SK-N-SH (cell line): ENCODE data around the gene PDE10A. TPM values are rescaled to one million over a fixed set of nuclear protein-coding genes. Genes with fewer than 3 reads are reported as not detected.

ENCODE experiments used
- CTCF ChIA-PET: fragments of 300-600, 350-600 bp; formaldehyde crosslinking; extraction: SDS; loops from one replicate; lab custom pipeline; 2021; lab: Yijun Ruan, JAX
- POLR2A ChIA-PET: fragments of 350-600 bp; sonication (Branson Sonifier 250); formaldehyde crosslinking; extraction: SDS; loops from one replicate; lab custom pipeline; 2020; ENCODE audit warnings: antibody characterized with exemption, inconsistent platforms; lab: Yijun Ruan, JAX
- DNase-seq: peaks from one replicate; pipeline ENCODE4 v3.0.0; 2012
- H2AFZ ChIP-seq: fragments of 200-600 bp; sonication (generic); 2 replicates; pipeline ENCODE4 v1.8.1; 2016; ENCODE audit warnings: antibody characterized with exemption, mild to moderate bottlenecking, low read depth
- H3F3A ChIP-seq: fragments of 200-600 bp; sonication (generic); replicated peaks from 2 replicates; pipeline ENCODE3; 2016; ENCODE audit warnings: antibody characterized with exemption, mild to moderate bottlenecking; ENCODE audit not compliant: insufficient read depth
- H3K27ac ChIP-seq, 2 experiments: fragments of 200-500 bp in 1 of 2; fragments of 200-600 bp in 1 of 2; sonication (Bioruptor generic) in 1 of 2; sonication (generic), shearing (Covaris generic) in 1 of 2; 2 replicates each; pipeline versions ENCODE4 v1.5.1 to v1.6.1; 2014 to 2016; ENCODE audit warnings: low read depth in 2 of 2, inconsistent platforms in 1 of 2, low read length in 1 of 2, mild to moderate bottlenecking in 1 of 2, mixed read lengths in 1 of 2
- H3K27me3 ChIP-seq: fragments of 200-600 bp; sonication (generic), shearing (Covaris generic); 2 replicates; pipeline ENCODE4 v1.6.1; 2016; ENCODE audit warnings: mixed run types; ENCODE audit not compliant: insufficient read depth
- H3K36me3 ChIP-seq, 2 experiments: fragments of 200-500 bp in 1 of 2; fragments of 200-600 bp in 1 of 2; sonication (Bioruptor generic) in 1 of 2; sonication (generic) in 1 of 2; replicated peaks in 1 of 2; 2 replicates each; pipeline versions ENCODE3 to v1.5.1; 2014 to 2016; ENCODE audit warnings: low read length in 1 of 2, mild to moderate bottlenecking in 1 of 2; ENCODE audit not compliant: insufficient read depth in 2 of 2, control insufficient read depth in 1 of 2
- H3K4me1 ChIP-seq, 2 experiments: fragments of 200-500 bp in 1 of 2; fragments of 200-600 bp in 1 of 2; sonication (Bioruptor generic) in 1 of 2; sonication (generic), shearing (Covaris generic) in 1 of 2; 2 replicates each; pipeline versions ENCODE4 v1.5.1 to v1.6.1; 2014 to 2016; ENCODE audit warnings: low read depth in 1 of 2, low read length in 1 of 2, mixed run types in 1 of 2; ENCODE audit not compliant: insufficient read depth in 2 of 2, control insufficient read depth in 1 of 2
- H3K4me2 ChIP-seq: fragments of 200-600 bp; sonication (generic), shearing (Covaris generic); 2 replicates; pipeline ENCODE4 v1.6.1; 2017; ENCODE audit warnings: mixed run types
- H3K4me3 ChIP-seq, 2 experiments: fragments of 200-500 bp in 1 of 2; fragments of 200-600 bp in 1 of 2; sonication (Bioruptor generic) in 1 of 2; sonication (generic), shearing (Covaris generic) in 1 of 2; 2 replicates each; pipeline versions ENCODE4 v1.5.1 to v1.8.1; 2014 to 2016; ENCODE audit warnings: low read depth in 2 of 2, inconsistent platforms in 1 of 2, low read length in 1 of 2, mild to moderate bottlenecking in 1 of 2, mixed read lengths in 1 of 2, moderate library complexity in 1 of 2
- H3K79me2 ChIP-seq: fragments of 200-600 bp; sonication (generic); 2 replicates; pipeline ENCODE4 v1.8.1; 2017; ENCODE audit warnings: mild to moderate bottlenecking; ENCODE audit not compliant: insufficient read depth
- H3K9ac ChIP-seq: fragments of 200-600 bp; sonication (generic); 2 replicates; pipeline ENCODE4 v1.6.1; 2017; ENCODE audit warnings: mixed run types
- H3K9me2 ChIP-seq: fragments of 200-600 bp; sonication (generic); 2 replicates; pipeline ENCODE4 v1.6.1; 2017; ENCODE audit warnings: mixed run types
- H3K9me3 ChIP-seq: fragments of 200-600 bp; sonication (generic); 2 replicates; pipeline ENCODE4 v1.6.1; 2017; ENCODE audit warnings: mixed run types, mild to moderate bottlenecking, moderate library complexity
- H4K20me1 ChIP-seq: fragments of 200-600 bp; sonication (generic); 2 replicates; pipeline ENCODE4 v1.6.1; 2017; ENCODE audit warnings: mild to moderate bottlenecking, mixed run types; ENCODE audit not compliant: insufficient read depth
- CHD2 ChIP-seq: fragments of 150-350 bp; IDR thresholded peaks from 2 replicates; pipeline ENCODE4 v1.6.1; 2018; ENCODE audit warnings: low read length; ENCODE audit not compliant: partially characterized antibody
- ELF1 ChIP-seq: IDR thresholded peaks from 2 replicates; pipeline ENCODE4 v1.4.0; 2012
- EP300 ChIP-seq, 2 experiments: IDR thresholded peaks; 2 replicates each; pipeline versions ENCODE4 v1.4.0 to v1.6.1; 2012; ENCODE audit warnings: borderline replicate concordance in 1 of 2, low read depth in 1 of 2, low read length in 1 of 2
- FOSL2 ChIP-seq: IDR thresholded peaks from 2 replicates; pipeline ENCODE4 v1.4.0; 2012; ENCODE audit warnings: low read depth, mild to moderate bottlenecking, moderate library complexity, borderline replicate concordance
- FOXJ3 ChIP-seq: sonication (generic); formaldehyde crosslinking; IDR thresholded peaks from 2 replicates; pipeline ENCODE4 v1.5.1; 2020; ENCODE audit warnings: mild to moderate bottlenecking, missing genetic modification reagents
- FOXM1 ChIP-seq: IDR thresholded peaks from 2 replicates; pipeline ENCODE4 v1.4.0; 2012; ENCODE audit warnings: low read depth, mild to moderate bottlenecking
- GABPA ChIP-seq: IDR thresholded peaks from 2 replicates; pipeline ENCODE4 v1.4.0; 2012; ENCODE audit warnings: low read depth, mild to moderate bottlenecking
- JUND ChIP-seq: IDR thresholded peaks from 2 replicates; pipeline ENCODE4 v1.4.0; 2012
- MEF2A ChIP-seq: IDR thresholded peaks from 2 replicates; pipeline ENCODE4 v1.4.0; 2012; ENCODE audit warnings: low read depth, borderline replicate concordance
- MXI1 ChIP-seq: IDR thresholded peaks from 2 replicates; pipeline ENCODE4 v1.6.1; 2012; ENCODE audit warnings: mild to moderate bottlenecking, low read depth, low read length, improper control_type of control experiment
- NFIC ChIP-seq: IDR thresholded peaks from 2 replicates; pipeline ENCODE4 v1.4.0; 2012; ENCODE audit warnings: borderline replicate concordance
- RAD21 ChIP-seq: IDR thresholded peaks from 2 replicates; pipeline ENCODE4 v1.6.1; 2012; ENCODE audit warnings: mild to moderate bottlenecking, low read length
- RCOR1 ChIP-seq: fragments of 150-350 bp; IDR thresholded peaks from 2 replicates; pipeline ENCODE4 v1.6.1; 2017; ENCODE audit warnings: antibody characterized with exemption, low read length
- RFX5 ChIP-seq: IDR thresholded peaks from 2 replicates; pipeline ENCODE4 v1.6.1; 2012; ENCODE audit warnings: mild to moderate bottlenecking, improper control_type of control experiment, low read length
- RXRA ChIP-seq: IDR thresholded peaks from 2 replicates; pipeline ENCODE4 v1.4.0; 2012; ENCODE audit warnings: low read depth, mild to moderate bottlenecking, borderline replicate concordance
- SIN3A ChIP-seq: IDR thresholded peaks from 2 replicates; pipeline ENCODE4 v1.6.1; 2012; ENCODE audit warnings: low read depth, mild to moderate bottlenecking, low read length, moderate library complexity, borderline replicate concordance
- TCF12 ChIP-seq: IDR thresholded peaks from 2 replicates; pipeline ENCODE4 v1.4.0; 2012
- USF2 ChIP-seq: fragments of 150-350 bp; IDR thresholded peaks from 2 replicates; pipeline ENCODE4 v1.6.1; 2017; ENCODE audit warnings: antibody characterized with exemption, low read length, low read depth, borderline replicate concordance
- YY1 ChIP-seq: IDR thresholded peaks from 2 replicates; pipeline ENCODE4 v1.4.0; 2012; ENCODE audit warnings: low read depth, mild to moderate bottlenecking
- WGBS: methylation state at CpG from one replicate; pipeline ENCODE4 v1.1.6; 2017; ENCODE audit warnings: low lambda C conversion rate; 5-methylcytosine and 5-hydroxymethylcytosine counted together
- polyA plus RNA-seq, 3 experiments: library from polyadenylated mRNA; depleted of rRNA; stranded (reverse); fragments of >200 nt; gene quantifications; 2 replicates each; pipeline ENCODE4 v1.2.3, GENCODE V29; 2012
- TF ChIP-seq, protein P1 (sequence below): IDR thresholded peaks from 2 replicates; pipeline ENCODE4; 2012
- TF ChIP-seq, protein P2 (sequence below): IDR thresholded peaks from 2 replicates; pipeline ENCODE4 v1.4.0; 2012; ENCODE audit warnings: low read depth, borderline replicate concordance

Gene PDE10A
- polyA plus RNA-seq, 1 of the 3 experiments (the other 2 are of a cell fraction), result 0.43 TPM

DNA sequence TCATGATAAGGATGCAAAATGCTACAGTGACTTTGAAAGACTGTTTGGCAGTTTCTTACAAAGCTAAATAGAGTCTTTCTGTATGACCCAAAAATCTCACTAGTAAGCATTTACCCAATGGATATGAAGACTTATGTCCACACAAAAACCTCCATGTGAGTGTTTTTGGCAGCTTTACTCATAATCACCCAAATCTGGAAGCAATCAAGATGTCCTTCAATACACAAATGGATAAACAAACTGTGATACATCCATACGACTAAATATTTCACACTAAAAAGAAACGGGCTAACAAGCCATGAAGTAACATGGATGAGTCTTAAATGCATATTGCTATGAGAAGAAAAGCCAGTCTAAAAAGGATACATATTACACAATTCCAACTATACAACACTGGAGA is 117.2 kb downstream of the PDE10A start:
- H3K4me2 ChIP-seq, result no peak overlapping the region
- H3K27ac ChIP-seq, result no peak overlapping the region
- no peaks in the 10 kb centered on the region for H4K20me1 ChIP-seq
- no peak for DNase-seq
- H3K9me3 ChIP-seq, result no peaks in the 10 kb centered on the region
- TF ChIP-seq, protein P1, sequence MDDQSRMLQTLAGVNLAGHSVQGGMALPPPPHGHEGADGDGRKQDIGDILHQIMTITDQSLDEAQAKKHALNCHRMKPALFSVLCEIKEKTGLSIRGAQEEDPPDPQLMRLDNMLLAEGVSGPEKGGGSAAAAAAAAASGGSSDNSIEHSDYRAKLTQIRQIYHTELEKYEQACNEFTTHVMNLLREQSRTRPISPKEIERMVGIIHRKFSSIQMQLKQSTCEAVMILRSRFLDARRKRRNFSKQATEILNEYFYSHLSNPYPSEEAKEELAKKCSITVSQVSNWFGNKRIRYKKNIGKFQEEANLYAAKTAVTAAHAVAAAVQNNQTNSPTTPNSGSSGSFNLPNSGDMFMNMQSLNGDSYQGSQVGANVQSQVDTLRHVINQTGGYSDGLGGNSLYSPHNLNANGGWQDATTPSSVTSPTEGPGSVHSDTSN, result no peak
- TF ChIP-seq ELF1 (no peak), SIN3A (no peak), RCOR1 (no peak), FOSL2 (no peak), FOXJ3 (CRISPR knock-in tag) (no peak), EP300 (IDR thresholded peaks at IDR 0.05; ENCODE audit: borderline replicate concordance in 1 of 2, low read depth in 1 of 2, low read length in 1 of 2) (no peak), RAD21 (no peak), GABPA (no peak), FOXM1 (no peak), JUND (no peak), MXI1 (no peak), CHD2 (no peak), RXRA (no peak), TCF12 (no peak)
- TF ChIP-seq, protein P2, sequence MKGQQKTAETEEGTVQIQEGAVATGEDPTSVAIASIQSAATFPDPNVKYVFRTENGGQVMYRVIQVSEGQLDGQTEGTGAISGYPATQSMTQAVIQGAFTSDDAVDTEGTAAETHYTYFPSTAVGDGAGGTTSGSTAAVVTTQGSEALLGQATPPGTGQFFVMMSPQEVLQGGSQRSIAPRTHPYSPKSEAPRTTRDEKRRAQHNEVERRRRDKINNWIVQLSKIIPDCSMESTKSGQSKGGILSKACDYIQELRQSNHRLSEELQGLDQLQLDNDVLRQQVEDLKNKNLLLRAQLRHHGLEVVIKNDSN, result no peak
- H3K9me2 ChIP-seq, result no peaks in the 10 kb centered on the region
- CTCF ChIA-PET, result no interaction called here
- WGBS, result 75% methylated on average over 2 of the region's 2 CpGs
- POLR2A ChIA-PET, result no interaction called here
- no peaks in the 10 kb centered on the region for H3K27me3 ChIP-seq
- no peak overlapping the region for H3K4me3 ChIP-seq
- H3K9ac ChIP-seq, result no peak overlapping the region
- H3F3A ChIP-seq, result no peaks in the 10 kb centered on the region
- H3K36me3 ChIP-seq, result peaks cover 0 to 4% of the 10 kb centered on the region in 2 experiments
- no peaks in the 10 kb centered on the region for H3K4me1 ChIP-seq
- H3K79me2 ChIP-seq, result no peaks in the 10 kb centered on the region
- no peak overlapping the region for H2AFZ ChIP-seq

DNA sequence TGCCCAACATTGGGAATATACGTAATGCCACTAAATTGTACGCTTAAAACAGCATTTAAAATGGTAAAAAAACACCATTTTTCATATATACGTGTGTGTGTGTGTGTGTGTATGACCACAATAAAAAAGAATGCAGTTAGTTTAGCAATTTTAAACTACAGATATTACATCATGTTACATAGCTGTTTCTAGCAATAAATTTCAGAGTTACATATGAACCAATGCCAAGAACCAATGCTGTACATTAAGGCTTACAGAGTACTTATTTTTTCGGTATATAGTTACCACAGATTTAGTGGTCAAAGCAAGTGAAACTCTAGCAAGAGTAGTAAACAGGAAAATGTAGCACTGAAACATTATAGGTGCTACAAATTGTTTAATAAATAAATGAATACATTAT is 119.3 kb downstream of the PDE10A start:
- DNase-seq, result no peak
- 58% methylated on average over 4 of the region's 4 CpGs for WGBS
- CTCF ChIA-PET, result no interaction called here

More for the DNA sequence above, 119.3 kb downstream of the PDE10A start:
- no peaks in the 10 kb centered on the region for H4K20me1 ChIP-seq
- TF ChIP-seq NFIC (no peak), MXI1 (no peak), RFX5 (no peak), MEF2A (no peak), USF2 (no peak), RAD21 (no peak), SIN3A (no peak), YY1 (no peak), EP300 (IDR thresholded peaks at IDR 0.05; ENCODE audit: borderline replicate concordance in 1 of 2, low read depth in 1 of 2, low read length in 1 of 2) (no peak), FOXJ3 (CRISPR knock-in tag) (no peak)
- H3K4me3 ChIP-seq, result no peak overlapping the region
- no peaks in the 10 kb centered on the region for H3K79me2 ChIP-seq
- H2AFZ ChIP-seq, result no peak overlapping the region
- no peaks in the 10 kb centered on the region for H3K9me2 ChIP-seq
- no peak overlapping the region for H3K4me2 ChIP-seq
- no peaks in the 10 kb centered on the region for H3K4me1 ChIP-seq
- no peak overlapping the region for H3K9ac ChIP-seq
- no peaks in the 10 kb centered on the region for H3K9me3 ChIP-seq
- peaks cover 0 to 4% of the 10 kb centered on the region in 2 experiments for H3K36me3 ChIP-seq
- no peaks in the 10 kb centered on the region for H3K27me3 ChIP-seq
- POLR2A ChIA-PET, result no interaction called here
- no peaks in the 10 kb centered on the region for H3F3A ChIP-seq
- no peak overlapping the region for H3K27ac ChIP-seq
